Liver (tissue), 9 donors: ENCODE results near the gene FN3K. TPM values are rescaled to one million over a fixed set of nuclear protein-coding genes. Genes with fewer than 3 reads are reported as not detected.
A peak's percentile ranks its signal among the peaks of the same experiment; 100 is the strongest.

Experiments used
- DNase-seq: peaks from one replicate; pipeline ENCODE4 v3.0.0-alpha.2; 2017; ENCODE audit warnings: low spot score
- H3K27ac ChIP-seq, 2 donors: one replicate each; pipeline ENCODE4 v1.7.0; 2013; ENCODE audit warnings: inconsistent platforms in 2 of 2, low read length in 2 of 2, control low read depth in 1 of 2, low read depth in 1 of 2, mild to moderate bottlenecking in 1 of 2
- H3K27me3 ChIP-seq, 4 donors: one replicate each; pipeline versions ENCODE4 v1.6.1 to v1.7.0; 2013; ENCODE audit warnings: low read length in 3 of 4, inconsistent platforms in 1 of 4, mild to moderate bottlenecking in 1 of 4, moderate library complexity in 1 of 4; ENCODE audit not compliant: control insufficient read depth in 4 of 4, insufficient read depth in 4 of 4
- H3K36me3 ChIP-seq, 4 donors: one replicate each; pipeline versions ENCODE4 v1.6.1 to v1.7.0; 2013; ENCODE audit warnings: low read length in 3 of 4, mild to moderate bottlenecking in 3 of 4, low read depth in 1 of 4, moderate library complexity in 1 of 4; ENCODE audit not compliant: control insufficient read depth in 4 of 4, insufficient read depth in 3 of 4
- H3K4me1 ChIP-seq, 4 donors: one replicate each; pipeline versions ENCODE4 v1.6.1 to v1.7.0; 2013; ENCODE audit warnings: low read length in 3 of 4, mild to moderate bottlenecking in 3 of 4, moderate library complexity in 1 of 4; ENCODE audit not compliant: control insufficient read depth in 4 of 4, insufficient read depth in 4 of 4
- H3K4me3 ChIP-seq, 3 donors: one replicate each; pipeline versions ENCODE4 v1.6.1 to v1.7.0; 2013; ENCODE audit warnings: low read length in 3 of 3, control low read depth in 1 of 3, low read depth in 1 of 3, mild to moderate bottlenecking in 1 of 3
- H3K9ac ChIP-seq, 2 donors: one replicate each; pipeline ENCODE4 v1.7.0; 2013; ENCODE audit warnings: low read length in 2 of 2, mild to moderate bottlenecking in 2 of 2, moderate library complexity in 2 of 2, control low read depth in 1 of 2, low read depth in 1 of 2
- H3K9me3 ChIP-seq, 4 donors: one replicate each; pipeline versions ENCODE4 v1.6.1 to v1.7.0; 2013; ENCODE audit warnings: low read length in 3 of 4; ENCODE audit not compliant: control insufficient read depth in 4 of 4
- ATF3 ChIP-seq: IDR thresholded peaks from 2 replicates; pipeline ENCODE4 v1.6.1; 2016; ENCODE audit warnings: antibody characterized with exemption
- EGR1 ChIP-seq, 2 donors: IDR thresholded peaks; 2 replicates each; pipeline ENCODE4 v1.6.1; 2016 to 2018; ENCODE audit warnings: antibody characterized with exemption in 2 of 2, low read depth in 2 of 2
- FOXA1 ChIP-seq: IDR thresholded peaks from 2 replicates; pipeline ENCODE4 v1.6.1; 2016; ENCODE audit warnings: antibody characterized with exemption
- GABPA ChIP-seq, 2 donors: IDR thresholded peaks in 1 of 2; conservative IDR thresholded peaks in 1 of 2; 2 replicates each; pipeline ENCODE4 v1.6.1; 2016; ENCODE audit warnings: antibody characterized with exemption in 2 of 2, mild to moderate bottlenecking in 1 of 2, moderate library complexity in 1 of 2
- HNF4A ChIP-seq, 2 donors: conservative IDR thresholded peaks; 2 replicates each; pipeline ENCODE4 v1.6.1; 2016; ENCODE audit warnings: antibody characterized with exemption in 2 of 2, mild to moderate bottlenecking in 2 of 2
- HNF4G ChIP-seq: IDR thresholded peaks from 2 replicates; pipeline ENCODE4 v1.6.1; 2016; ENCODE audit warnings: antibody characterized with exemption
- JUND ChIP-seq, 2 donors: IDR thresholded peaks; 2 replicates each; pipeline ENCODE4 v1.6.1; 2016; ENCODE audit warnings: antibody characterized with exemption in 2 of 2
- MAX ChIP-seq: IDR thresholded peaks from 2 replicates; pipeline ENCODE4 v1.6.1; 2016; ENCODE audit warnings: antibody characterized with exemption
- NR2F2 ChIP-seq: IDR thresholded peaks from 2 replicates; pipeline ENCODE4 v1.6.1; 2016; ENCODE audit warnings: antibody characterized with exemption
- RAD21 ChIP-seq, 2 donors: IDR thresholded peaks; 2 replicates each; pipeline ENCODE4 v1.6.1; 2016; ENCODE audit warnings: antibody characterized with exemption in 2 of 2, mild to moderate bottlenecking in 2 of 2
- REST ChIP-seq: IDR thresholded peaks from 2 replicates; pipeline ENCODE4 v1.6.1; 2016; ENCODE audit warnings: antibody characterized with exemption, mild to moderate bottlenecking
- RXRA ChIP-seq, 2 donors: IDR thresholded peaks; 2 replicates each; pipeline ENCODE4 v1.6.1; 2017 to 2018; ENCODE audit warnings: antibody characterized with exemption in 2 of 2, mild to moderate bottlenecking in 1 of 2
- SP1 ChIP-seq: IDR thresholded peaks from 2 replicates; pipeline ENCODE4 v1.6.1; 2018; ENCODE audit warnings: antibody characterized with exemption, mild to moderate bottlenecking
- TAF1 ChIP-seq: conservative IDR thresholded peaks from 2 replicates; pipeline ENCODE4 v1.6.1; 2016; ENCODE audit warnings: antibody characterized with exemption, mild to moderate bottlenecking
- YY1 ChIP-seq: IDR thresholded peaks from 2 replicates; pipeline ENCODE4 v1.6.1; 2016; ENCODE audit warnings: antibody characterized with exemption, mild to moderate bottlenecking
- WGBS: extraction: QIAGEN DNeasy Blood & Tissue Kit; methylation state at CpG from one replicate; pipeline ENCODE4 v1.1.7; 2013; 5-methylcytosine and 5-hydroxymethylcytosine counted together
- polyA plus RNA-seq, 2 donors: library from polyadenylated mRNA; stranded (reverse) in 1 of 2; unstranded in 1 of 2; fragments of 200-250 nt in 1 of 2; fragments of >200 nt in 1 of 2; fragmentation: Nextera tagmentation in 1 of 2; extraction: Ambion mirVana in 1 of 2; gene quantifications; one replicate each; pipeline versions ENCODE4 v1.2.1 to v1.2.3, GENCODE V29; 2013 to 2015
- total RNA-seq, 2 donors: library from RNA; depleted of rRNA; stranded (reverse); fragments of >200 nt; gene quantifications; one replicate each; pipeline ENCODE4 v1.2.3, GENCODE V29; 2014
- TF ChIP-seq, protein P1 (sequence below): IDR thresholded peaks from 2 replicates; pipeline ENCODE4 v1.6.1; 2016; ENCODE audit warnings: antibody characterized with exemption
- donor health status: healthy.
- donor health status: healthy.
- donor health status: healthy.
- donor health status: healthy.
- donor health status: healthy.

The FN3K gene
- total and polyA plus RNA-seq, 4 donors, result 18.4 to 28.7 (median 22.9) TPM

DNA sequence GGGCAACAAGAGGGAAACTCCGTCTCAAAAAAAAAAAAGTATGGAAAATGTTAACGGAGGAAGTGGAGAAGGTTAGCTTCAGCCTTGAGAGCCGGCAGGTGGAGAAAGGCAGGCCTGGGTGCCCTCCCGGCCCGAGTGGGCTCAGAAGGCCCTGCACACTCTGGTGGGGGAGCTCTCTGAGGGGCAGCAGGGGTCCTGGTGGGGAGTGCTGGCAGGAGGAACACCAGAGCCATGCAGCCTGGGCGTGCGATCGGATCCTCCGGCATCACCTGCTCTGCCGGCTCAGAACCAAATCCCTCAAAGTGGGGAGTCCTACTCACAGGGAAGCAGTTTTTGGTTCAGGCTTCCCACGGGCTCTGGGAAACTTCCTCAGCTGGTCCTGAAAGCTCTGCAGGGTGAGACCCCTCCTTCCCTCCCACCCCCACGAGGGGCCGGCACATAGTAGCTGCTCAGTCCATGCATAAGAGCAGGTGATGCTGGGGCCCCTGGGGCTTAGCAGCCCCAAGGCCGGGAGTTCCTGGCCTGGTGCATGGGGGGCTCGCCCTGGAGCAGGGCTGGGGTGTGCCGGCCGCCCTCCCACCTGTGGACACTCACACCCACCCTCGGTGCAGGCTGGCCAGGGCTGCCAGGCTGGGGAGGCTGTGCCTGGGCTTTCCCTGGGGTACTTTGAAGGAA is 1.2 kb downstream of the FN3K start:
- 54% methylated on average over 18 of the region's 18 CpGs for WGBS
- H3K9me3 ChIP-seq, result peaks cover 0 to 4% (median under 1%) of the 10 kb centered on the region in 4 donors
- peaks cover 0 to 18% (median 17%) of the 10 kb centered on the region in 4 donors for H3K36me3 ChIP-seq
- peak overlapping the region; percentile 47 to 62 for H3K9ac ChIP-seq
- H3K27ac ChIP-seq, result peak overlapping the region; percentile 19 to 69
- TF ChIP-seq RAD21 (IDR thresholded peaks at IDR 0.05), result no peak
- TF ChIP-seq JUND (IDR thresholded peaks at IDR 0.05), result no peak
- no peak for TF ChIP-seq REST
- no peak for TF ChIP-seq GABPA (IDR thresholded peaks at IDR 0.05 in 1 of 2, conservative IDR thresholded peaks at IDR 0.05 in 1 of 2)
- TF ChIP-seq, protein P1, sequence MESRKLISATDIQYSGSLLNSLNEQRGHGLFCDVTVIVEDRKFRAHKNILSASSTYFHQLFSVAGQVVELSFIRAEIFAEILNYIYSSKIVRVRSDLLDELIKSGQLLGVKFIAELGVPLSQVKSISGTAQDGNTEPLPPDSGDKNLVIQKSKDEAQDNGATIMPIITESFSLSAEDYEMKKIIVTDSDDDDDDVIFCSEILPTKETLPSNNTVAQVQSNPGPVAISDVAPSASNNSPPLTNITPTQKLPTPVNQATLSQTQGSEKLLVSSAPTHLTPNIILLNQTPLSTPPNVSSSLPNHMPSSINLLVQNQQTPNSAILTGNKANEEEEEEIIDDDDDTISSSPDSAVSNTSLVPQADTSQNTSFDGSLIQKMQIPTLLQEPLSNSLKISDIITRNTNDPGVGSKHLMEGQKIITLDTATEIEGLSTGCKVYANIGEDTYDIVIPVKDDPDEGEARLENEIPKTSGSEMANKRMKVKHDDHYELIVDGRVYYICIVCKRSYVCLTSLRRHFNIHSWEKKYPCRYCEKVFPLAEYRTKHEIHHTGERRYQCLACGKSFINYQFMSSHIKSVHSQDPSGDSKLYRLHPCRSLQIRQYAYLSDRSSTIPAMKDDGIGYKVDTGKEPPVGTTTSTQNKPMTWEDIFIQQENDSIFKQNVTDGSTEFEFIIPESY, result no peak
- no peak for DNase-seq
- H3K4me3 ChIP-seq, result peak overlapping the region; percentile 14 to 91 (median 78)
- peaks cover 15 to 44% (median 28%) of the 10 kb centered on the region in 4 donors for H3K4me1 ChIP-seq
- H3K27me3 ChIP-seq, result no peaks in the 10 kb centered on the region

GRCh38 chr17:82737967-82738877 is 2.8 kb downstream of the FN3K start:
- peak; percentile 69 for DNase-seq
- TF ChIP-seq ATF3 (no peak), REST (no peak), SP1 (peak; percentile 81), YY1 (peak; percentile 58), MAX (peak; percentile 90), GABPA (IDR thresholded peaks at IDR 0.05 in 1 of 2, conservative IDR thresholded peaks at IDR 0.05 in 1 of 2) (peak in 1 of 2 donors; percentile 25), RXRA (IDR thresholded peaks at IDR 0.05) (peak; percentile 95 to 98), RAD21 (IDR thresholded peaks at IDR 0.05) (peak; percentile 28 to 56), HNF4A (conservative IDR thresholded peaks at IDR 0.05) (peak; percentile 78 to 90), HNF4G (no peak), EGR1 (IDR thresholded peaks at IDR 0.05; ENCODE audit: low read depth in 2 of 2) (peak in 1 of 2 donors; percentile 81), TAF1 (no peak), JUND (IDR thresholded peaks at IDR 0.05) (peak in 1 of 2 donors; percentile 80), NR2F2 (no peak), FOXA1 (peak; percentile 99)
- TF ChIP-seq, protein P1, result no peak

More at GRCh38 chr17:82737967-82738877, 2.8 kb downstream of the FN3K start:
- H3K36me3 ChIP-seq, result peaks cover 3 to 18% (median 16%) of the 10 kb centered on the region in 4 donors
- no peaks in the 10 kb centered on the region for H3K27me3 ChIP-seq
- 35% methylated on average over 26 of the region's 26 CpGs for WGBS
- H3K4me1 ChIP-seq, result peaks cover 16 to 55% (median 28%) of the 10 kb centered on the region in 4 donors
- H3K9ac ChIP-seq, result no peak overlapping the region
- no peak overlapping the region for H3K4me3 ChIP-seq
- H3K27ac ChIP-seq, result peak overlapping the region; percentile 62 to 80
- peaks cover 0 to 4% (median under 1%) of the 10 kb centered on the region in 4 donors for H3K9me3 ChIP-seq
